ENCODE data around the gene JOSD2. TPM values are rescaled to one million over a fixed set of nuclear protein-coding genes. Genes with fewer than 3 reads are reported as not detected.
A peak's percentile ranks its signal among the peaks of the same experiment; 100 is the strongest.

Gene JOSD2
- total and polyA plus RNA-seq, 2 donors, result 15.9 to 51.2 TPM

DNA sequence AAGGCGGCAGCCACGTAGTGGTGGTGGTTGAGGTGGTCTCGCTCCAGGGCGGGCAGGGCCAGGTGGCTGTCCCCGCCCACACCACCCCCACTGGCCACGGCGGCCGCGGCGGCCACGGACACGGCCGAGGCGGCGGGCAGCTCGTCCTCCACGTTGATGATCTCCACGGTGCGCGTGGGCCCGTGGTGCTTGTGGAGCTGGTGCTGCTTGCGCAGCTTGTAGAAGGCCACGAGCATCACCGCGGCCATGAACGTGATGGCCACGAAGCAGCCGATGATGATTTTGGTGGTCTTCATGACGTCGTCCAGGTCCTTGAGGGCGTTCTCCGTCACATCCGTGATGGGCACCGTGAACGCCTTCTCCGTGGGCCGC lies 6.7 kb upstream of the JOSD2 start:
- peaks cover 0 to 4% of the 10 kb centered on the region in 2 donors for H3K4me1 ChIP-seq (ENCODE audit: control insufficient read depth in 2 of 2, insufficient read depth in 2 of 2, low read length in 2 of 2)
- H3K9me3 ChIP-seq (ENCODE audit: control insufficient read depth in 2 of 2, insufficient read depth in 1 of 2, low read length in 1 of 2), result peaks cover 0 to 4% of the 10 kb centered on the region in 2 donors
- no peak for DNase-seq (ENCODE audit: low read depth in 6 of 9, low spot score in 9 of 9)
- peaks cover 2 to 24% of the 10 kb centered on the region in 2 donors for H3K27me3 ChIP-seq (ENCODE audit: control insufficient read depth in 2 of 2, insufficient read depth in 1 of 2, low read length in 1 of 2)
- no peak overlapping the region for H3K4me3 ChIP-seq (ENCODE audit: low read length in 2 of 2)
- WGBS, result 97% methylated on average over 37 of the region's 37 CpGs
- no peaks in the 10 kb centered on the region for H3K36me3 ChIP-seq (ENCODE audit: control insufficient read depth in 2 of 2, insufficient read depth in 2 of 2, low read length in 1 of 2)
- no peak overlapping the region for H3K27ac ChIP-seq (ENCODE audit: low read depth in 1 of 2, low read length in 1 of 2)

DNA sequence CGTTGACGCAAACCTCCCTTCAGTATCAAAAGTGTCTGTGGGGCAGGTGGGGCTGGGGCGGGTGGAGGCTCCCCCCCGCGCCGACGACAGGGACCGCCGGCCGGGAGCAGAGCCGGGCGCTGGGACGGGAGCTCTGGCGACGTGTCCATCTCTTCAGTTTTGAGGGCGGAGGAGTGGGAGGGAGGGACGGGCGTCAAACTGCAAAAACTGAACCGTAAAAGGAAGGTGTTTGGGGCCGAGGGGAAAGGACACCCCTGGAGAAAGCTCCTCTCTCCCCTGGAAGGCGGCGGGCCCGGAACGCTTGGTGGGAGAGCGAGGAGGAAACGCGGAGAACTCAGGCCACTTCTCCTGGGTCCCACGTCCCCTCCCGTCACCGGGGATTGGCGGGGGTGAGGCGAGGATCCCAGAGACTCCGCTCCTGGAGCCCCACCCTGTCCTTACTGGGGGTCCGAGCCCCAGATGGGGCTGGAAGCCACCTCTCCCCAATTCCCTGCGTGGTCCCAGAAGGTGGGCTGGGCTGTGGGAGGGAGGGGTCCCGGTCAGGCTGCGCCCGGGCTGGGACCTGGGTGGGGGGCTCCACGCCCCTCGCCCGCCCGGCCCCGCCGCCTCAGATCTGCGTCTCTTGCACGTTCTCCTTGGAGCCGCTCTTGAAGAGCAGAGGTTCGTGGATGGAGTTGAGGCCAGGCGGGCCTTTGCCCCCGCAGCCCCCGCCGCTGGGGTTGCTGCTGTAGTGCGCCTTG lies 6.1 kb upstream of the JOSD2 start:
- Histone ChIP-seq H3K9me3 (ENCODE audit: control insufficient read depth in 2 of 2, insufficient read depth in 1 of 2, low read length in 1 of 2) (peaks cover 0 to 4% of the 10 kb centered on the region in 2 donors), H3K27ac (ENCODE audit: low read depth in 1 of 2, low read length in 1 of 2) (no peak overlapping the region), H3K4me1 (ENCODE audit: control insufficient read depth in 2 of 2, insufficient read depth in 2 of 2, low read length in 2 of 2) (peaks cover 0 to 4% of the 10 kb centered on the region in 2 donors), H3K4me3 (ENCODE audit: low read length in 2 of 2) (no peak overlapping the region), H3K36me3 (ENCODE audit: control insufficient read depth in 2 of 2, insufficient read depth in 2 of 2, low read length in 1 of 2) (no peaks in the 10 kb centered on the region), H3K27me3 (ENCODE audit: control insufficient read depth in 2 of 2, insufficient read depth in 1 of 2, low read length in 1 of 2) (peaks cover 2 to 24% of the 10 kb centered on the region in 2 donors)
- 62% methylated on average over 53 of the region's 53 CpGs for WGBS
- no peak for DNase-seq (ENCODE audit: low read depth in 6 of 9, low spot score in 9 of 9)

DNA sequence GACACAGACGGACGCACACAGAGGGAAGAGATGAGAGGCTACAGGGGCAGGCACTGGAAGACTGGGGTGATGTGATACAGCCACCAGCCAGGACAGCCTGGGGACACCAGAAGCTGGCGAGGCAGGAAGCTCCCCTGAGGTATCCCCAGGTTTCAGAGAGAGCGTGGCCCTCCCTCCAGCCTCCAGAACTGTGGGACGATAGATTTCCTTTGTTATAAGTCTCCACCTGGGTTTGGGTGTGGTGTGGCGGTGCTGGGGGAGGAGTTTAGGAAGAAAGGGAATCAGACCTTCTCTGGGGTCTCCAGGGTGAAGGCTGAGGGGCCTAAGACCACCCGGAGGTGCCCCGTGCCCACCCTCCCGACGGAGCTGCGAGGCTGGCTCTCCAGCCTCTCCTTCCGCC lies 5.5 kb upstream of the JOSD2 start:
- Histone ChIP-seq H3K4me3 (ENCODE audit: low read length in 2 of 2) (no peak overlapping the region), H3K27me3 (ENCODE audit: control insufficient read depth in 2 of 2, insufficient read depth in 1 of 2, low read length in 1 of 2) (peaks cover 2 to 24% of the 10 kb centered on the region in 2 donors), H3K27ac (ENCODE audit: low read depth in 1 of 2, low read length in 1 of 2) (no peak overlapping the region), H3K4me1 (ENCODE audit: control insufficient read depth in 2 of 2, insufficient read depth in 2 of 2, low read length in 2 of 2) (peaks cover 2 to 6% of the 10 kb centered on the region in 2 donors), H3K36me3 (ENCODE audit: control insufficient read depth in 2 of 2, insufficient read depth in 2 of 2, low read length in 1 of 2) (no peaks in the 10 kb centered on the region), H3K9me3 (ENCODE audit: control insufficient read depth in 2 of 2, insufficient read depth in 1 of 2, low read length in 1 of 2) (peaks cover 0 to 4% of the 10 kb centered on the region in 2 donors)
- WGBS, result 68% methylated on average over 12 of the region's 12 CpGs
- DNase-seq (ENCODE audit: low read depth in 6 of 9, low spot score in 9 of 9), result no peak

DNA sequence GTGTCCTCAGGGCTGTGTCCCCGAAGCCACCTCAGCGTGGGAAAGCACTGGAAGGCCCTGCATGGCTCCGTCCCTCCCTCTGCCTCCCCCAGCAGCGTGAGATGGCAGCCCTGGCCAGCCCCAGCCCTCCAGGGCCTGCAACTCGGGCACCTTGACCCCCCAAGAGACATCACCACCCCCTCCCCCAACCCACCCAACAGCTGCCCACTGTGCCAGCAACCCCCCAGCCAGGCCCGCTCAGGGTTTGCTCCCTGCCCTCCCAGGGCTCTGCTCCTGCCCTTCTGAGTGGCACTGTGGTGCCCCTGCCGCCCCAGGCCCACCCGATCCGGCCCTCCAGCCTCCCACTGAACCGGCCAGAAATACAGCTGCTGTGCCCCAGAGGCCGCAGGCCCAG lies 4.2 kb upstream of the JOSD2 start:
- no peak for DNase-seq (ENCODE audit: low read depth in 6 of 9, low spot score in 9 of 9)
- Histone ChIP-seq H3K4me3 (ENCODE audit: low read length in 2 of 2) (no peak overlapping the region), H3K27ac (ENCODE audit: low read depth in 1 of 2, low read length in 1 of 2) (no peak overlapping the region), H3K4me1 (ENCODE audit: control insufficient read depth in 2 of 2, insufficient read depth in 2 of 2, low read length in 2 of 2) (peaks cover 9 to 12% of the 10 kb centered on the region in 2 donors), H3K9me3 (ENCODE audit: control insufficient read depth in 2 of 2, insufficient read depth in 1 of 2, low read length in 1 of 2) (peaks cover 0 to 4% of the 10 kb centered on the region in 2 donors), H3K27me3 (ENCODE audit: control insufficient read depth in 2 of 2, insufficient read depth in 1 of 2, low read length in 1 of 2) (peaks cover 2 to 24% of the 10 kb centered on the region in 2 donors), H3K36me3 (ENCODE audit: control insufficient read depth in 2 of 2, insufficient read depth in 2 of 2, low read length in 1 of 2) (no peaks in the 10 kb centered on the region)
- 84% methylated on average over 11 of the region's 11 CpGs for WGBS

DNA sequence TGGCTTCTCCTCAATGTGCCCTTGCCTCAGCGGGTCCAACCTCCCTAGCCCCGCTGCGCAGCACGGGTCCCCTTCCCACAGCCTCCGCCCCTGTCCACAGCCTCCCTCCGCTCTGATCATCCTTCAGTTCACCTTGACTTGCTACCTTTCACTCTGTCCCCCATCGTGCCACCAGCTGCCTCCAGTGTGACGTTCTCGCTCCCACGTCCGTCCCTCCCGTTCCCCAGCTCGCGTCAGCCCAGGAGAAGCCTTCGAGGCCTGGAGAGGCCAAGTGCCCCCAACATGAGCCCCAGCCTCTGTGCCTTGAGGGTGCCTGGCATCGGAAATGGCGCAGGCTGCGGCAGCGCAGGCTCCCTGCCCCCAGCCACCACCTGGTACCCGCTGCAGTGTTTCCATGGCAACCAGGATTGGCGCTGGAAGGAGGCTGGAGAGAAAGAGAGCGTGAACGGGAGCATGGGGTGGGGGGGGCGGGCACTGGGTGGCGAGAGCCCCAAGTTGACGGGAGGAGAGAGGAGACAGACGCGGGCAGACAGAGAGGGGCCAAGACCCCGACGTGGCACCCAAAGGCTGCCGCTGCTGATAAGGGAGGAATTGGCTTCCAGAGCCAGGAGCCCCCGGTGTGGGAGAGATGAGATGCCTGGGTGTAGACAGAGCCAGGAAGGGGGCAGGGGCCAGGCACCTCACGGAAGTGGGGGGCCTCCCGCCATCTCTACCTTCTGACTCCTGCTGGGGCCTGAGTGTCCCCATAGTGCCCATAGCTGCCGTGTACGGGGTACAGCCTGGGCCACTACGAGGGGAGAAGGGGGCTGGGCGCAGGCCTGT lies 3.6 kb upstream of the JOSD2 start:
- H3K27me3 ChIP-seq (ENCODE audit: control insufficient read depth in 2 of 2, insufficient read depth in 1 of 2, low read length in 1 of 2), result peaks cover 2 to 24% of the 10 kb centered on the region in 2 donors
- 59% methylated on average over 38 of the region's 38 CpGs for WGBS
- H3K36me3 ChIP-seq (ENCODE audit: control insufficient read depth in 2 of 2, insufficient read depth in 2 of 2, low read length in 1 of 2), result no peaks in the 10 kb centered on the region
- no peak overlapping the region for H3K27ac ChIP-seq (ENCODE audit: low read depth in 1 of 2, low read length in 1 of 2)
- peaks cover 9 to 13% of the 10 kb centered on the region in 2 donors for H3K4me1 ChIP-seq (ENCODE audit: control insufficient read depth in 2 of 2, insufficient read depth in 2 of 2, low read length in 2 of 2)
- no peak overlapping the region for H3K4me3 ChIP-seq (ENCODE audit: low read length in 2 of 2)
- DNase-seq (ENCODE audit: low read depth in 6 of 9, low spot score in 9 of 9), result peak in 2 of 9 donors; percentile 27 to 51
- peaks cover 0 to 4% of the 10 kb centered on the region in 2 donors for H3K9me3 ChIP-seq (ENCODE audit: control insufficient read depth in 2 of 2, insufficient read depth in 1 of 2, low read length in 1 of 2)

DNA sequence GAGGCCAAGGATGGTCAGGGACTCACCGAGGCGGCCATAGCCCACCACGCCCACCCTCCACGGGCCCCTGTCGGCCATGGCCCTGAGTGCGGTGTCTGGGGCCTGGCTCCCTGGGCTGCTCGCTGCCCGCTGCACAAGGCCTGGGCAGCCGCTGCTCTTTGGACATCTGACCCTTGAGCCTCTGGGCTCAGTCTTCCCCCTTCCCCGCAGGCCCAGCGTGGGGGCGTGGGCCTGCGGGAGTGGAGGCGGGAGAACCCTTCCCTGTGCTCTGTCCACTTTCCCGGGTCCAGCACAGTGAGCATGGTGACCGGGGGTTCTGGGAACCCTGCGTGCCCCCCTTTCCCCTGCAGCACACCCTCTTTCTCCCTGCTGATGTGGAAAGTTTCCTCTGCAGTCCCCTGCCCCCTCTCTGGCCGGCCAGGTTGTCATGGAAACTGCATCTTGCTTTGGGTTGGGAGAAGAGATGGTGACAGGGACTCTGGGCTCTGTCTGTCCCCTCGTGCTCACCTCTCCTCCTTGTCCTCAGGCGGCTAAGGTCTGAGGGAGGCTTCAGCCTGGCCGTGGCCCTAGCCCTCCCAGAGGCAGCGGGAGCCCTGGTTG lies 2.9 kb upstream of the JOSD2 start, which contains the start of gene ASPDH:
Gene ASPDH, minus strand, starts transcription at position 168 of the 600 bp plus-strand sequence. Its CDS starts 90 bp downstream, at position 78.
- peaks cover 9 to 13% of the 10 kb centered on the region in 2 donors for H3K4me1 ChIP-seq (ENCODE audit: control insufficient read depth in 2 of 2, insufficient read depth in 2 of 2, low read length in 2 of 2)
- WGBS, result 66% methylated on average over 22 of the region's 22 CpGs
- H3K36me3 ChIP-seq (ENCODE audit: control insufficient read depth in 2 of 2, insufficient read depth in 2 of 2, low read length in 1 of 2), result no peaks in the 10 kb centered on the region
- H3K9me3 ChIP-seq (ENCODE audit: control insufficient read depth in 2 of 2, insufficient read depth in 1 of 2, low read length in 1 of 2), result peaks cover 0 to 4% of the 10 kb centered on the region in 2 donors
- no peak for DNase-seq (ENCODE audit: low read depth in 6 of 9, low spot score in 9 of 9)
- no peak within 1 kb of the TSS for H3K27ac ChIP-seq (ENCODE audit: low read depth in 1 of 2, low read length in 1 of 2)
- H3K4me3 ChIP-seq (ENCODE audit: low read length in 2 of 2), result no peak within 1 kb of the TSS
- peaks cover 2 to 24% of the 10 kb centered on the region in 2 donors for H3K27me3 ChIP-seq (ENCODE audit: control insufficient read depth in 2 of 2, insufficient read depth in 1 of 2, low read length in 1 of 2)

DNA sequence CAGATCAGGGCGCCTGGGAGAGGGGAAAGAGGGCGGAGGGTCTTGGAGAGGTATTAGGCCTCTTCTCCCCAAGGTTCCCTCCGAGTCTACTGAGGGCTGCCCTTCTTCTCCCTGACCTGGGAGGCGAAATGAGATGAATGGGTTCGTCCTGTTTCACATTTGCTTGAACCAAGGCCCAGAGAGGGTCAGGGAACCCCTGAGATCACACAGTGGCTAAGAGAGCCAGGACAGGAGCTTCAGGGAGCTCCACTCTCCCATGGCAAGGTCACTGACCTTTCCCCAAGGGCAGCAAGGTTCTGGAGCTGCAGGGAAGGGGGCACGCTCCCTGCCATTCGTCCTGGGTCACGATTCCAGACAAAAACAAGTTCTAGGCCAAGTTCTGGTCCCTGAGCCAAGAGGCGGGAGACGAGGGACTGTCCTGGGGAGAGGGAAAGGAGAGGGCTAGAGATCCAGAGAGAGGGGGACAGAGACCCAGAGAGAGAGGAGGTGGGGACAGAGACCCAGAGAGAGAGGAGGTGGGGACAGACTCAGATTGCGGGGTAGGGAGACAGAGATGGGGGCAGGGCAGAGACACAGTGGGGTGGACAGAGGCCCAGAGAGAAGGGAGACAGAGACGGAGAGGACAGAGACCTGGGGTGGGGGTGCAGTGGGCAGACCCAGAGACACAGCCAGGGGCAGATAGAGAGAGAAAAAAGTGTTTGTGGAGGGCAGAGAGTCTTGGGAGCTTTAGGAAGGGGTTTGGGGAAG lies 2.2 kb upstream of the JOSD2 start:
- Histone ChIP-seq H3K9me3 (ENCODE audit: control insufficient read depth in 2 of 2, insufficient read depth in 1 of 2, low read length in 1 of 2) (no peaks in the 10 kb centered on the region), H3K36me3 (ENCODE audit: control insufficient read depth in 2 of 2, insufficient read depth in 2 of 2, low read length in 1 of 2) (no peaks in the 10 kb centered on the region), H3K4me1 (ENCODE audit: control insufficient read depth in 2 of 2, insufficient read depth in 2 of 2, low read length in 2 of 2) (peaks cover 9 to 13% of the 10 kb centered on the region in 2 donors), H3K27ac (ENCODE audit: low read depth in 1 of 2, low read length in 1 of 2) (no peak overlapping the region), H3K4me3 (ENCODE audit: low read length in 2 of 2) (no peak overlapping the region), H3K27me3 (ENCODE audit: control insufficient read depth in 2 of 2, insufficient read depth in 1 of 2, low read length in 1 of 2) (peaks cover 2 to 24% of the 10 kb centered on the region in 2 donors)
- 82% methylated on average over 12 of the region's 12 CpGs for WGBS
- no peak for DNase-seq (ENCODE audit: low read depth in 6 of 9, low spot score in 9 of 9)

DNA sequence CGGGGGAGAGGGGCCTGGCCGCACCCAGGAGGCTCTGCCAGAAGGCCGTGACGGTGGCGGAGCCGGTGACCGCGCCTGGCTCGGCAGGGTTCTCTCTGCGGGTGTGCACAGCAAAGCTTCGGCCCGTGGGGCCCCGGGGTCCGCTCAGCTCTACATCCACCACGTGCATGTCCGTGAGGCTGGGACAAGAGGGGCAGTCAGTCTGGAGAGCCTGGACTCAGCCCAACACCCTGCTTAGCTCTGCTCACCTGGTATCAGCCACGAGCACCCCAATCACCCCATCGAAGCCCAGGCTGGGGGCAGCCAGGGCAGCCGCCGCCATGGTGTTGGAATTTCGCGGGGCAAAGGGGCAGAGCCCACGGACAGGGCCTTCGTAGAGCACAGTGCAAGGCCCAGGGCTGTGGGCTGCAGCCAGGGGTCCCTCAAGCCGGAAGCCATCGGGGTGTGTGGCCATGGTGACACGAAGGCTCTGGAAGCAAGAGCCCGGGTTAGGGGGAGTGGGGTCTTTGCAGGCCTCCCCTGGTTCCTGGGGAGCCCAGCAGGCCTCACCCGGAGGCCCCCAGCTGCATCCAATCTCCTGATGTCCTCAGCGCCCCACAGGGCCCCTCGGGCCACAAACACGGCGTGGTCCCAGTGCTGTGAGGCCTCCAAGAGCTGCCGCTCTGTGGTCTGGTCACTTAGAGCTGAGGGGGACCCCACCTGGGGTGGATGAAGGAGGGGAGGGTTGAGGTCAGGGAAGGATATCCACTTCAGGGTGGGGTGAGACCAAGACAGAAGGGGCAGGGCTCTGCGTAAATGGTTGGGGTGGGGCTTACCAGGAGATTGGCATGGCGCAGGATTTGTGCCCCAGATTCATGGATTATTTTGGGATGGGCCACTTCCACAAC lies 1.4 kb upstream of the JOSD2 start:
- Histone ChIP-seq H3K9me3 (ENCODE audit: control insufficient read depth in 2 of 2, insufficient read depth in 1 of 2, low read length in 1 of 2) (no peaks in the 10 kb centered on the region), H3K4me1 (ENCODE audit: control insufficient read depth in 2 of 2, insufficient read depth in 2 of 2, low read length in 2 of 2) (peaks cover 9 to 13% of the 10 kb centered on the region in 2 donors), H3K27ac (ENCODE audit: low read depth in 1 of 2, low read length in 1 of 2) (no peak overlapping the region), H3K27me3 (ENCODE audit: control insufficient read depth in 2 of 2, insufficient read depth in 1 of 2, low read length in 1 of 2) (peaks cover 2 to 24% of the 10 kb centered on the region in 2 donors), H3K36me3 (ENCODE audit: control insufficient read depth in 2 of 2, insufficient read depth in 2 of 2, low read length in 1 of 2) (no peaks in the 10 kb centered on the region), H3K4me3 (ENCODE audit: low read length in 2 of 2) (no peak overlapping the region)
- no peak for DNase-seq (ENCODE audit: low read depth in 6 of 9, low spot score in 9 of 9)
- 97% methylated on average over 36 of the region's 36 CpGs for WGBS

Data from thymus (tissue), 11 donors.